Loucy (cell line): ENCODE results near the gene ARHGEF33.

Source experiments
- H2AFZ ChIP-seq: fragments of 200-600 bp; sonication (generic); 2 replicates; pipeline ENCODE4 v1.6.0; 2016; ENCODE audit warnings: antibody characterized with exemption, mild to moderate bottlenecking, low read length, moderate library complexity
- H3F3A ChIP-seq: fragments of 200-600 bp; 2 replicates; pipeline ENCODE4 v1.6.0; 2016; ENCODE audit warnings: antibody characterized with exemption, low read depth, mild to moderate bottlenecking
- H3K27me3 ChIP-seq: fragments of 200-600 bp; sonication (generic); 2 replicates; pipeline ENCODE4 v1.6.1; 2014; ENCODE audit warnings: low read length, mild to moderate bottlenecking; ENCODE audit not compliant: insufficient read depth, poor library complexity, severe bottlenecking
- H3K36me3 ChIP-seq: fragments of 200-600 bp; sonication (generic); 2 replicates; pipeline ENCODE4 v1.6.1; 2016; ENCODE audit warnings: low read length; ENCODE audit not compliant: insufficient read depth
- H3K4me1 ChIP-seq: fragments of 200-600 bp; sonication (generic); 2 replicates; pipeline ENCODE4 v1.5.1; 2014; ENCODE audit warnings: low read length, mild to moderate bottlenecking; ENCODE audit not compliant: insufficient read depth, poor library complexity, severe bottlenecking
- H3K4me2 ChIP-seq: fragments of 200-600 bp; sonication (generic); 2 replicates; pipeline ENCODE4 v1.6.0; 2014; ENCODE audit warnings: antibody characterized with exemption, low read length, low read depth, mild to moderate bottlenecking; ENCODE audit not compliant: poor library complexity, severe bottlenecking
- H3K4me3 ChIP-seq: fragments of 200-600 bp; sonication (generic); 2 replicates; pipeline ENCODE4 v1.5.1; 2014; ENCODE audit warnings: low read length, mild to moderate bottlenecking, mixed read lengths; ENCODE audit not compliant: poor library complexity, severe bottlenecking
- H3K79me2 ChIP-seq: fragments of 200-600 bp; sonication (generic); 2 replicates; pipeline ENCODE4 v1.6.1; 2014; ENCODE audit warnings: low read length; ENCODE audit not compliant: insufficient read depth
- H3K9ac ChIP-seq: fragments of 200-600 bp; sonication (generic); 2 replicates; pipeline ENCODE4 v1.6.0; 2014; ENCODE audit warnings: mild to moderate bottlenecking, low read depth, low read length, moderate library complexity; ENCODE audit not compliant: poor library complexity, severe bottlenecking
- H3K9me2 ChIP-seq: fragments of 200-600 bp; sonication (generic); replicated peaks from 2 replicates; pipeline ENCODE4 v1.6.1; 2016; ENCODE audit warnings: low read depth, low read length, mixed read lengths
- H3K9me3 ChIP-seq: fragments of 200-600 bp; sonication (generic); 2 replicates; pipeline ENCODE4 v1.6.1; 2014; ENCODE audit warnings: mild to moderate bottlenecking, antibody characterized with exemption, low read length, low read depth; ENCODE audit not compliant: insufficient read depth
- H4K20me1 ChIP-seq: fragments of 200-600 bp; sonication (generic); 2 replicates; pipeline ENCODE4 v1.6.0; 2014; ENCODE audit warnings: antibody characterized with exemption, low read length, mild to moderate bottlenecking; ENCODE audit not compliant: insufficient read depth, poor library complexity, severe bottlenecking
- CTCF ChIP-seq: fragments of 200-600 bp; sonication (generic); conservative IDR thresholded peaks from 2 replicates; pipeline ENCODE4 v1.5.1; 2014; ENCODE audit warnings: mild to moderate bottlenecking, antibody characterized with exemption, low read length
- EZH2phosphoT487 ChIP-seq: fragments of 200-600 bp; IDR thresholded peaks from 2 replicates; pipeline ENCODE4 v1.6.1; 2018; ENCODE audit warnings: antibody characterized with exemption, mild to moderate bottlenecking, moderate library complexity, borderline replicate concordance

Gene ARHGEF33

GRCh38 chr2:38887347-38887746 is 2.3 kb upstream of the ARHGEF33 start:
- Histone ChIP-seq H3F3A (no peaks in the 10 kb centered on the region), H2AFZ (no peak overlapping the region), H3K9ac (no peak overlapping the region), H3K36me3 (no peaks in the 10 kb centered on the region), H4K20me1 (no peaks in the 10 kb centered on the region), H3K4me3 (no peak overlapping the region), H3K79me2 (no peaks in the 10 kb centered on the region), H3K27me3 (no peaks in the 10 kb centered on the region), H3K9me3 (no peaks in the 10 kb centered on the region), H3K4me1 (no peaks in the 10 kb centered on the region), H3K9me2 (no peaks in the 10 kb centered on the region), H3K4me2 (no peak overlapping the region)
- TF ChIP-seq EZH2phosphoT487 = no peak

DNA sequence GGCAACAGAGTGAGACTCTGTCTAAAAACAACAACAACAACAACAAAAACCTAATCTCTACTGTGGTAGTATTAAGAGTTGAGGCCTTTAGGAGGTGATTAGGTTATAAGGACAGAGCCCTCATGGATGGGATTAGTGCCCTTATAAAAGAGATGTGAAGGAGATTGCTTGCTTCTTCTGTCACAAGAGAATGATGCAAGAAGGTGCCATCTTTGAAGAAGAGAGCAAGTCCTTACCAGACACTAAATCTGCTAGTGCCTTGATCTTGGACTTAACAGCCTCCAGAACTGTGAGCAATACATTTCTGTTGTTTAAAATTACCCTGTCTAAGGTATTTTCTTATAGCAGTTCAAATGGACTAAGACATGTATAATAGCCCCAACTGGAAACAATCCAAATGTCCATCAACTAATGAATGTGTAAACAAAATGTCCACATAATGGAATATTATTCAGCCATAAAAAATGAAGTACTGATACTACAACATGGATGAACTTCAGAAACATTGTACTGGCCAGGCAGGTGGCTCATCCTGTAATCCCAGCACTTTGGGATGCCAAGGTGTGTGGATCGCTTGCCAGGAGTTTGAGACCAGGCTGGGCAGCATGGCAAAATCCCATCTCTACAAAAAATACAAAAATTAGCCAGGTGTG is 1.6 kb upstream of the ARHGEF33 start:
- Histone ChIP-seq H3K4me1 (no peaks in the 10 kb centered on the region), H3K79me2 (no peaks in the 10 kb centered on the region), H3K27me3 (no peaks in the 10 kb centered on the region), H4K20me1 (no peaks in the 10 kb centered on the region), H3F3A (no peaks in the 10 kb centered on the region), H2AFZ (no peak overlapping the region), H3K9me3 (no peaks in the 10 kb centered on the region), H3K9ac (no peak overlapping the region), H3K9me2 (no peaks in the 10 kb centered on the region), H3K4me2 (no peak overlapping the region), H3K36me3 (no peaks in the 10 kb centered on the region), H3K4me3 (no peak overlapping the region)
- TF ChIP-seq CTCF (no peak), EZH2phosphoT487 (no peak)

GRCh38 chr2:38889045-38889444 is 630 bp upstream of the ARHGEF33 start:
- no peaks in the 10 kb centered on the region for H4K20me1 ChIP-seq
- TF ChIP-seq CTCF = no peak
- no peak for TF ChIP-seq EZH2phosphoT487
- H3K9me3 ChIP-seq = no peaks in the 10 kb centered on the region
- H3K4me1 ChIP-seq = no peaks in the 10 kb centered on the region
- H3K79me2 ChIP-seq = no peaks in the 10 kb centered on the region
- no peaks in the 10 kb centered on the region for H3K27me3 ChIP-seq
- no peak overlapping the region for H2AFZ ChIP-seq
- H3K9ac ChIP-seq = no peak overlapping the region
- no peaks in the 10 kb centered on the region for H3K36me3 ChIP-seq
- H3K4me3 ChIP-seq = no peak overlapping the region
- no peaks in the 10 kb centered on the region for H3F3A ChIP-seq
- no peaks in the 10 kb centered on the region for H3K9me2 ChIP-seq
- H3K4me2 ChIP-seq = no peak overlapping the region

GRCh38 chr2:38892819-38893218 is 3.1 kb downstream of the ARHGEF33 start:
- no peaks in the 10 kb centered on the region for H4K20me1 ChIP-seq
- H3K36me3 ChIP-seq = no peaks in the 10 kb centered on the region
- no peak overlapping the region for H3K4me2 ChIP-seq
- no peak overlapping the region for H3K4me3 ChIP-seq
- H3K4me1 ChIP-seq = no peaks in the 10 kb centered on the region
- H3K79me2 ChIP-seq = no peaks in the 10 kb centered on the region
- H3K27me3 ChIP-seq = no peaks in the 10 kb centered on the region
- H3F3A ChIP-seq = no peaks in the 10 kb centered on the region
- TF ChIP-seq CTCF (no peak), EZH2phosphoT487 (no peak)
- no peaks in the 10 kb centered on the region for H3K9me3 ChIP-seq
- H3K9ac ChIP-seq = no peak overlapping the region
- no peaks in the 10 kb centered on the region for H3K9me2 ChIP-seq
- H2AFZ ChIP-seq = no peak overlapping the region
